PC-3 (cell line): Measurements from ENCODE around the gene SH3GL3.

Experiments used
- CTCF ChIP-seq: fragments of 300-600 bp; sonication (generic); conservative IDR thresholded peaks from 2 replicates; pipeline ENCODE4 v1.5.1; 2017; ENCODE audit warnings: antibody characterized with exemption, low read depth, mild to moderate bottlenecking, low read length
- EZH2phosphoT487 ChIP-seq: fragments of 300-600 bp; sonication (generic); IDR thresholded peaks from 2 replicates; pipeline ENCODE4 v1.6.1; 2018; ENCODE audit warnings: mild to moderate bottlenecking, antibody characterized with exemption, low read length, borderline replicate concordance

DNA sequence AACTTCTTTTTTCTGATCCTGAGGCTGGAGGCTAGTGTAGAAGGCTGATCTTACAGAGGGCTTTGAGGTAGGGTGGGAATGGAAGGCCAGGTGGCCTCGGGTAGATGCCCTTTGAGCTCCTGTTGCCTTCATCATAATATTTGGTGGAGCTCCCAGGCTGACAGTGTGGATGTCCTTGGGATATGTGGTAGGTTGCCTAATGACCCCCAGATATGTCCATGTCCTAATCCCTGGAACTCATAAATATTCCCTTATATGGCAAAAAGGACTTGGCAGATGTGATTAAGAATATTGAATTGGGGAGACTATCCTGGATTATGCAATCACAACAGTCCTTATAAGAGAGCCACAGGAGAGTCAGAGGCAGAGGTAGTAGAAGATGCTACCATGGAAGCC is 212.3 kb downstream of the SH3GL3 start:
- TF ChIP-seq EZH2phosphoT487 (no peak), CTCF (no peak)
